Endothelial cell (in vitro differentiated cells): ENCODE measurements around the gene ISG15. TPM values are rescaled to one million over a fixed set of nuclear protein-coding genes. Genes with fewer than 3 reads are reported as not detected.

Experiments
- DNase-seq: peaks from one replicate; pipeline ENCODE4 v3.0.0; 2021; ENCODE audit warnings: low spot score
- H3K27ac Mint-ChIP-seq: one replicate; pipeline ENCODE4 v1.8.0; 2021; ENCODE audit warnings: mixed read lengths, inconsistent platforms; ENCODE audit not compliant: unreplicated experiment
- H3K27me3 Mint-ChIP-seq: one replicate; pipeline ENCODE4 v1.8.0; 2021; ENCODE audit warnings: mild to moderate bottlenecking, moderate library complexity, mixed read lengths, inconsistent platforms; ENCODE audit not compliant: unreplicated experiment
- H3K36me3 Mint-ChIP-seq: one replicate; pipeline ENCODE4 v1.8.0; 2021; ENCODE audit warnings: mild to moderate bottlenecking, low read depth, mixed read lengths, inconsistent platforms; ENCODE audit not compliant: unreplicated experiment
- H3K4me1 Mint-ChIP-seq: one replicate; pipeline ENCODE4 v1.8.0; 2021; ENCODE audit warnings: mild to moderate bottlenecking, mixed read lengths, inconsistent platforms; ENCODE audit not compliant: unreplicated experiment
- H3K4me3 Mint-ChIP-seq: one replicate; pipeline ENCODE4 v1.8.0; 2021; ENCODE audit warnings: mild to moderate bottlenecking, mixed read lengths, inconsistent platforms; ENCODE audit not compliant: unreplicated experiment
- H3K9me3 Mint-ChIP-seq: one replicate; pipeline ENCODE4 v1.8.0; 2021; ENCODE audit warnings: mixed read lengths, inconsistent platforms; ENCODE audit not compliant: unreplicated experiment
- total RNA-seq: library from RNA; stranded (reverse); fragmentation: NEBNext Ultra II Directional; extraction: Animal tissue kit (Norgen Biotek cat#: 25700); gene quantifications from one replicate; pipeline ENCODE4 v1.2.1, GENCODE V29; 2021; ENCODE audit not compliant: unreplicated experiment
- TF ChIP-seq, protein P1 (sequence below): fragments of 200-600 bp; sonication (generic); IDR thresholded peaks from one replicate; pipeline ENCODE4 v1.5.0; 2021; ENCODE audit warnings: antibody characterized with exemption; ENCODE audit not compliant: unreplicated experiment

Gene ISG15
- total RNA-seq, 1 donor from 2014 or later: 33.3 TPM

DNA sequence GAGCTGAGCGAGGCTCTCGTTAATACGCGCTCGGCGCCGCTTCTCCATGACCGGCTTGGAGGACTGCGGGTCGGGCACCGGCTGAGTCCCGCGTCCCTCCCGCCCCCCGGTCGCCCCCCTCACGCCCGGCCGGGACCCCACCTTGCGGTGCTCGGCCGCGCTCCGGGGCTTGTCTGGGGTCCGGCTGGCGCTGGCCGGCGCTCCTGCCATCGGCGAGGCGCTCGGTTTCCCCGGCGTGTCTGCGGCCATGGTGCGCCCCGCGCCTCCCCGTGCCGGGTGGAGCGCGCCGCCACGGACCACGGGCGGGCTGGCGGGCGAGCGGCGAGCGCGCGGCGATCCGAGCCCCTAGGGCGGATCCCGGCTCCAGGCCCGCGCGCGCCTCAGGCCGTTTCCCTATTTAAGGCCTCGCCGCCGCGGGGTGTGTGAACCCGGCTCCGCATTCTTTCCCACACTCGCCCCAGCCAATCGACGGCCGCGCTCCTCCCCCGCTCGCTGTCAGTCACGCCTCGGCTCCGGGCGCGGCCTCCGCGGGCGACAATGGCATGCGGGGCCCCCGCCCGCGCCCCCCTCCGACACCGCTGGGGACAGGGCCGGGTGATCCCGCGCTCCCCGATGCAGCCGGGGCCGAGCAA, 13.5 kb upstream of the ISG15 start, which contains the start of gene HES4:
Gene HES4 (minus strand): TSS at position 373 of the 632 bp plus-strand sequence. CDS start 124 bp downstream, at position 249.
- TF ChIP-seq, protein P1, sequence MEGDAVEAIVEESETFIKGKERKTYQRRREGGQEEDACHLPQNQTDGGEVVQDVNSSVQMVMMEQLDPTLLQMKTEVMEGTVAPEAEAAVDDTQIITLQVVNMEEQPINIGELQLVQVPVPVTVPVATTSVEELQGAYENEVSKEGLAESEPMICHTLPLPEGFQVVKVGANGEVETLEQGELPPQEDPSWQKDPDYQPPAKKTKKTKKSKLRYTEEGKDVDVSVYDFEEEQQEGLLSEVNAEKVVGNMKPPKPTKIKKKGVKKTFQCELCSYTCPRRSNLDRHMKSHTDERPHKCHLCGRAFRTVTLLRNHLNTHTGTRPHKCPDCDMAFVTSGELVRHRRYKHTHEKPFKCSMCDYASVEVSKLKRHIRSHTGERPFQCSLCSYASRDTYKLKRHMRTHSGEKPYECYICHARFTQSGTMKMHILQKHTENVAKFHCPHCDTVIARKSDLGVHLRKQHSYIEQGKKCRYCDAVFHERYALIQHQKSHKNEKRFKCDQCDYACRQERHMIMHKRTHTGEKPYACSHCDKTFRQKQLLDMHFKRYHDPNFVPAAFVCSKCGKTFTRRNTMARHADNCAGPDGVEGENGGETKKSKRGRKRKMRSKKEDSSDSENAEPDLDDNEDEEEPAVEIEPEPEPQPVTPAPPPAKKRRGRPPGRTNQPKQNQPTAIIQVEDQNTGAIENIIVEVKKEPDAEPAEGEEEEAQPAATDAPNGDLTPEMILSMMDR: no peak
- Mint-ChIP-seq H3K4me3 (peak within 1 kb of the TSS; percentile 94), H3K9me3 (no peaks in the 10 kb centered on the region), H3K27me3 (peaks cover 18% of the 10 kb centered on the region), H3K27ac (peak within 1 kb of the TSS; percentile 96), H3K36me3 (peaks cover 10% of the 10 kb centered on the region), H3K4me1 (peaks cover 14% of the 10 kb centered on the region)
- peak; percentile 94 for DNase-seq

DNA sequence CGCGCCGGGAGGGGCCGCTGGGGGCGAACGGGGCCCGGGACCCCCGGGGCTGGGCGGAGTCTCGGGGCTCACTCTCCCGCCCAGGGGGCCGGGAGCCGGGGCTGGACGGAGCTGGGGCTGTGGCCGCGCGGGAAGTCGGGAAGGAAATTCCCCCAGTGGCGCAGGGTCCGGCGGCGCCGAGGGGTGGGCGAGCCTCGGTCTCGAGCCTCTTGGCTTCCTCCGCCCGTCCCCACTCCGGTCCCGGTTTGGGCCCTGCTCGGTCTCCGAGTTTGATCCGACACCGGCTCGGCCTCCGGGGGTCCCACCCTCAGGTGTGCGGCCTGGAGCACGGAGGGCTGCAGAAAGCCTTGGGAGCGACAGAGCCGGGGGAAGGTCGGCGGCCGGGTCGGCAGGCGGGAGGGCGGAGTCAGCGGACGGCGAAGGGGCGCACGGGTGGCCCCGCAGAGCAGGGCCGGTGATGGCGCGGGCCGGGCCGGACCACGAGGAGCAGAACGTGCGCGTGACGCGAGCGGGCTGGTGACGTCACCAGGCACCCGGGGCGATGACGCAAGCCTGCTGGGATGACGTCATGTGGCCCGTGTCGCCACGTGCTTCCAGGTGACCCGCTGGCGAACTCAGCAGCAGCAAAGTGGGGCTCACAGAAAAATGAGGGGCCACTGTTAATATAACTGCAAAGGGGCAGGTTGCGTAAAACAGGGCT, 12.8 kb upstream of the ISG15 start:
- no peaks in the 10 kb centered on the region for H3K9me3 Mint-ChIP-seq
- H3K27ac Mint-ChIP-seq: peak overlapping the region; percentile 96
- H3K4me3 Mint-ChIP-seq: peak overlapping the region; percentile 94
- peak; percentile 85 for DNase-seq
- peaks cover 21% of the 10 kb centered on the region for H3K4me1 Mint-ChIP-seq
- TF ChIP-seq, protein P1: no peak
- peaks cover 8% of the 10 kb centered on the region for H3K36me3 Mint-ChIP-seq
- H3K27me3 Mint-ChIP-seq: peaks cover 19% of the 10 kb centered on the region

DNA sequence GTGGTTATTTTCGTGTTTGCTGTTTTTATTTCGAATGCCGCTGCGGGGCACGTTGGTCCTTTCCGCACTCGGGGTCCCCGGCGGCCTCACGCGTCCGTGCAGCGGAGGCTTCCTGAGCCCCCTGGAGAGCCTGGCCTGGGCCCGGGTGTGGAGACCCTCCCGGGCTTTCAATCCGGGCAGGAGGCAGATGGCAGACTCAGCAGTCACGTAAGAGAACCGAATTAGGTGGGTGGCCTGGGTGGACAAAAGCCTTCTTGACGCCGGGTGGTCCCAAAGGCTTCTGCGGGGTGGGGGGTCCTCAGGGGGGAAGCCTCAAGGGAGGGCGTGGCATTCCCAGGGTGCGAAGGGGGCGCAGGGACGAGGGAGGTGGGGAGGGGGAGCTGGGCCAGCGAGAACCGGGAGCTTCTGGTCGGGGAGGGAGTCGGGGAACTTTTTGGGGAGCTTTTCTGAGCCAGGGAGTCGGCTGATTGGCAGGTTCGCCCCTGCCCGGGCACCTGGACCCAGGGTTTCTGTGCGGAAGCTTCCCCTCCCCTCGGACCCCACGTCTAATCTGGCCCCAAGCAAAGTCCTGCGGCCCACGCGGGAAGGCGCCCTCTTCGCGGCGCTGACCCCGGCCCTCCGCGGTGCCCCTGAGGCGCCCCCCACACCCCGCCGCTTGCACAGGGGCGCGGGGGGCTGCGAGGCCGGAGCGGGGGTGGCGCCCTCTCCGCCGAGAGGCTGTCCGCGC, 12.1 kb upstream of the ISG15 start:
- Mint-ChIP-seq H3K27ac (peak overlapping the region; percentile 96), H3K36me3 (peaks cover 5% of the 10 kb centered on the region), H3K27me3 (peaks cover 17% of the 10 kb centered on the region), H3K4me3 (peak overlapping the region; percentile 94), H3K9me3 (no peaks in the 10 kb centered on the region), H3K4me1 (peaks cover 21% of the 10 kb centered on the region)
- DNase-seq: no peak
- TF ChIP-seq, protein P1: no peak

DNA sequence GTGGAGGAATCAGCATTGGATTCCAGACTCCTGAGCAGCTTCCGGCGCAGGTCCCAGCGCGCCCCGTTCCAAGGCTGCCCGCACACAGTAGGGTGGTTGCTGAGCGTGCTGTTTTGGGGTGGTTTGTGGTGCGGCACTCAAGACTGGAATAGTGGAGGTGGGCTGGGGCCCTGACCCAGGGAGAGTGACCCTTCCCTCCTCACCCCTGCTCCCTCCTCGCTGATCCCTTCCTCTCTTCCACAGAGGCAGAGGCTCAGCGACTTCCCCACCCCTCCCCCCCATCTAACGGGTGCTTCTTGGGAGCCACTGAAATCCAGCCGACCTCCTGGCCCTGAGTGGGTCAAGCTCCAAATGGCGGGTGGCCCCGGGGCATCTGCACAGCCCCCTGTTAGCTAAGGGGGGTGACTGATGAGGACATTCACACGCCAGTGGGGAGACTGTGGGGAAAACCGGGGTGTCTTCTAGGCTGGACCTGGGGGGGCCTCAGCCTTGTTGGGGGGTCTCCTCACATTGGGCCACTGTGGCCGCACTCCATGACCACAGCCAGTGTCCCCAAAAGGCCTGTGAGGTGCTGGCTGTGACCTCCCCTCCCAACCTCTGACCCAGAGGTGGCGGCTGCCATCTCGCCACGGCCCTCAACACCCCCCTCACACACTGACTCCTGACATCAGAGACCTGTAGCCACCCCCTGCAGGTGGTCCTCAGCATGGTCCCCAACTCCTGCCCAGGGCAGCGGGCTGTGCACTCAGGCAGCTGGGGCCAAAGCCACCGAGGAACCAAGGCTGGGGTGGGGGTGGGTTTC, 9.5 kb upstream of the ISG15 start:
- H3K27me3 Mint-ChIP-seq: peaks cover 11% of the 10 kb centered on the region
- H3K4me1 Mint-ChIP-seq: peaks cover 22% of the 10 kb centered on the region

More for the DNA sequence above, 9.5 kb upstream of the ISG15 start:
- DNase-seq: no peak
- TF ChIP-seq, protein P1: no peak
- no peak overlapping the region for H3K4me3 Mint-ChIP-seq
- no peaks in the 10 kb centered on the region for H3K9me3 Mint-ChIP-seq
- peaks cover 5% of the 10 kb centered on the region for H3K36me3 Mint-ChIP-seq
- no peak overlapping the region for H3K27ac Mint-ChIP-seq
